ENCODE measurements around the gene TNFAIP8L1.

TNFAIP8L1 gene

GRCh38 chr19:4613254-4613751 is 26.0 kb upstream of the TNFAIP8L1 start:
- no peak for DNase-seq

- no peak for DNase-seq
Observed at GRCh38 chr19:4618019-4618418, 21.3 kb upstream of the TNFAIP8L1 start.

- DNase-seq = no peak
Observed at GRCh38 chr19:4619668-4620294, 19.5 kb upstream of the TNFAIP8L1 start.

GRCh38 chr19:4620675-4621074 is 18.6 kb upstream of the TNFAIP8L1 start:
- DNase-seq = no peak

- no peak for DNase-seq
Observed at GRCh38 chr19:4622695-4623421, 16.5 kb upstream of the TNFAIP8L1 start.

- no peak for DNase-seq
Observed at GRCh38 chr19:4624301-4624700, 15.0 kb upstream of the TNFAIP8L1 start.

- peak; percentile 48 for DNase-seq
Observed at GRCh38 chr19:4624733-4625362, 14.5 kb upstream of the TNFAIP8L1 start.

GRCh38 chr19:4633140-4633967 is 6.0 kb upstream of the TNFAIP8L1 start:
- DNase-seq = peak; percentile 90

GRCh38 chr19:4635754-4636116 is 3.6 kb upstream of the TNFAIP8L1 start:
- peak; percentile 92 for DNase-seq

GRCh38 chr19:4636151-4636717 is 3.1 kb upstream of the TNFAIP8L1 start:
- peak; percentile 71 for DNase-seq

- peak; percentile 45 for DNase-seq
Observed at GRCh38 chr19:4636761-4637160, 2.6 kb upstream of the TNFAIP8L1 start.

- no peak for DNase-seq
Observed at GRCh38 chr19:4638317-4638716, 999 bp upstream of the TNFAIP8L1 start.

GRCh38 chr19:4639531-4640246 is 373 bp downstream of the TNFAIP8L1 start:
- no peak for DNase-seq

- no peak for DNase-seq
Observed at GRCh38 chr19:4640247-4641000, 1.1 kb downstream of the TNFAIP8L1 start.

GRCh38 chr19:4641132-4641531 is 1.8 kb downstream of the TNFAIP8L1 start:
- no peak for DNase-seq

- DNase-seq = no peak
Observed at GRCh38 chr19:4642625-4643024, 3.3 kb downstream of the TNFAIP8L1 start.

GRCh38 chr19:4645718-4646117 is 6.4 kb downstream of the TNFAIP8L1 start:
- no peak for DNase-seq

- DNase-seq = no peak
Observed at GRCh38 chr19:4647676-4648644, 8.6 kb downstream of the TNFAIP8L1 start.

GRCh38 chr19:4649392-4650047 is 10.2 kb downstream of the TNFAIP8L1 start:
- no peak for DNase-seq

- DNase-seq = no peak
Observed at GRCh38 chr19:4650159-4650558, 10.8 kb downstream of the TNFAIP8L1 start.
